ENCODE data around the gene TTC6.

GRCh38 chr14:37608649-37609048 is 13.2 kb downstream of the TTC6 start:
- TF ChIP-seq POLR2A (IDR thresholded peaks at IDR 0.05): no peak
- TF ChIP-seq POLR2AphosphoS5 (IDR thresholded peaks at IDR 0.05): no peak
